CD4-positive, alpha-beta T cell treated with Interleukin-4 for 1 hour (primary cell): ENCODE data around the gene SLC35B2.

Experiments used
- DNase-seq, 2 donors: peaks; one replicate each; pipeline ENCODE4 v3.0.0-alpha.2; 2020 to 2022

The SLC35B2 gene

DNA sequence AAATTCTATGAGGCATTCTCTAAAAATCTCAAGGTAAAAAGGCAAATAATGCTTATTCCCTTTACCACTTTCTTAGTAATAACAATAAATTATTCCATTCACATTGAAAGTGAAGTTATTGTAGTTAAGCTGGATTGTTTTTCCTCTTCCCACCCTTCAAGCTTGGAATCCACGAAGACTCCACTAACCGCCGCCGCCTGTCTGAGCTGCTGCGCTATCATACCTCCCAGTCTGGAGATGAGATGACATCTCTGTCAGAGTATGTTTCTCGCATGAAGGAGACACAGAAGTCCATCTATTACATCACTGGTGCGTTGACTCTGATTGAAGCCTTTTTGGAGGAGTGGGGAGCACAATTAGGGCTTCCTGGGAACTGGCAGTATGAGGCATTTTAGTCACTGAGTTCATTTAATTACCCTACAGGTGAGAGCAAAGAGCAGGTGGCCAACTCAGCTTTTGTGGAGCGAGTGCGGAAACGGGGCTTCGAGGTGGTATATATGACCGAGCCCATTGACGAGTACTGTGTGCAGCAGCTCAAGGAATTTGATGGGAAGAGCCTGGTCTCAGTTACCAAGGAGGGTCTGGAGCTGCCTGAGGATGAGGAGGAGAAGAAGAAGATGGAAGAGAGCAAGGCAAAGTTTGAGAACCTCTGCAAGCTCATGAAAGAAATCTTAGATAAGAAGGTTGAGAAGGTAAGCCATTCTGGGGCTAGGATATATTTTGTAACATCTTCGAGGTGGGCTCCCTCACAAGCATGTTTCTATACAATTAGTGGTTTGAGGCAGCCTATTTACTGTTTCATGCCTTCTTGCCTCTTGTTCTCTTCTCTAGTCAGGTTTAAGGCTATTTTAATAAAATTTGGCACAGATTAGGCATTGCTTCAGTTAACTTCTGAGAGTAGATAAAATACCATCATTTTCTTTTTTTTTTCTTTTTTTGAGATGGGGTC, 5.5 kb downstream of the SLC35B2 start:
- DNase-seq, result no peak

- DNase-seq, result no peak
These were observed 6.6 kb downstream of the SLC35B2 start for GRCh38 chr6:44250718-44251123.

- DNase-seq, result no peak
These were observed 7.1 kb downstream of the SLC35B2 start for GRCh38 chr6:44250067-44250717.

GRCh38 chr6:44249082-44249748, 8.1 kb downstream of the SLC35B2 start:
- DNase-seq, result no peak

- DNase-seq, result no peak
These were observed 8.7 kb downstream of the SLC35B2 start for GRCh38 chr6:44248579-44248978.

DNA sequence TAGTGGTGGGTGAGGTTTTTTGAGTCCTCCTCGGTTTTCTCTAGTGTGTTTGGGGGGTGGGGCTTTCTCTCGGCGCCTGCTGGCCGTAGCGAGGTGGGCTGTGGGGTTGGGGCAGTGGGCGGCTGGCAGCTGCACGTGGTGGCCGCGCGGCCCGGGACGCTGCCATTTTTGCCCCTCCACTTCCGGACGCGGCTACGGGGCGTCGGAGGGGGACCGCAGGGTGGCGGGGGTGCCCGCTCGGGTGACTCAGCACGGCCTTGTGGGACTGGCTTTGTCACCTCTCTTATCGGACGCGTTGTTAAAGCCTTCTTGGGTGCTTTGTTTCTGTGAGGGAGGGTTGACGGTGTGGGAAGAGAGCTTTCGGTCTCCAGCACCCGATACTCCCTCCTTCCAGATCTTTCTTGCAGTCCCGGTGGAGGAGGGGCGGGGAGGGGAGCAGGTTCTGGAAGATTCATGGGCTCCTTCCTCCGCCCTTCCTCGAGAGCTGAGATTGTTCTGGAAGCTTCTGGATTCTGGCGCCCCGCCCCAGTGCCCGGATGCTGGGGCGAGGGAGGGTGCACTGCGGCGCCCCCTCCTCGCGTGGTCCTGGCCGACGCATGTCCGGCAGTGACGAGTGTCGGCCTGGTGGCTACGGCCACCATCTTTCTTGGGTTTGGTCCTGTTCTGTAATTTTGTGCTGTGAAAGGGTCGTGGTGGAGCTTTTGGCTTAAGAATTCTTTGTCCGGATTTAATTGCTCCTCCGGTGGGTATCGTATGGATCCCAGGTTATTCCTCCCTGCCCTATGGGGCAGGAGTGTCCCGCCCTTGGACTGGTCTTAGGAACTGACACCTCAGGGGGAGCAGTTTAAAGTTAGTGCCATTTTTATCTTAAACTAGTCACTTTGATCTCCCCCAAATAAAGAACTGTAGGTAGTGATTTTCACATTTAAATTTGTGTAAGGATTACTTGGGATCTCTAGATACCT, 9.7 kb downstream of the SLC35B2 start:
- peak; percentile 87 to 89 for DNase-seq

GRCh38 chr6:44246663-44247337, 10.5 kb downstream of the SLC35B2 start, which contains the start of gene HSP90AB1:
Gene HSP90AB1, plus strand, starts transcription at chr6:44247101. Its CDS starts 1,529 bp downstream, at chr6:44248630.
- DNase-seq, result peak; percentile 99

- peak; percentile 86 to 88 for DNase-seq
These were observed 11.2 kb downstream of the SLC35B2 start for GRCh38 chr6:44245912-44246662.

DNA sequence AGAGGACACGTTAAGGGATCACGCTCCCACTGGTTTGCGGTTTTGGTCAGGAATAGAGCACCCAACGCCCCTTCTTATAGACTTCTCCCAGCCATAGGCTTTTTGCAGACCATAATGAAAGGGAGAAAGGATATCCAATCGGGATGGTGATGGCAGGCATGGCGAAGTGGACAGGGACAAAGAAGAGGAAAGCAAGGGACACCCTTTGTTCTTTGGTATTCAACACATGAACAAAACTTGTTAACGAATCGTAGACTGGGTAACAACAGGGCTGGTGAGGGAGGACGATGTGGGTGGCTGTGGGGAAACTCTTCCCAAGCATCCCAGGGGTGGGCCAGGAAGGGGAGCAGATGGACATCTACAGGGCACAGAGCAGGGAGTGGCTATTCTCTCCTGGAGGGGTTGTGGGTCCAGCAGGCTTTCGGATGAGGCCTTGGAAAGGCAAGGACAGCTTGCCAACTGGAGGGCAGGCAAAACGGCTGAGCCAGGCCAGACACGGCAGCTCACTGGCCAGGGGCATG, 11.9 kb downstream of the SLC35B2 start:
- DNase-seq, result no peak

DNA sequence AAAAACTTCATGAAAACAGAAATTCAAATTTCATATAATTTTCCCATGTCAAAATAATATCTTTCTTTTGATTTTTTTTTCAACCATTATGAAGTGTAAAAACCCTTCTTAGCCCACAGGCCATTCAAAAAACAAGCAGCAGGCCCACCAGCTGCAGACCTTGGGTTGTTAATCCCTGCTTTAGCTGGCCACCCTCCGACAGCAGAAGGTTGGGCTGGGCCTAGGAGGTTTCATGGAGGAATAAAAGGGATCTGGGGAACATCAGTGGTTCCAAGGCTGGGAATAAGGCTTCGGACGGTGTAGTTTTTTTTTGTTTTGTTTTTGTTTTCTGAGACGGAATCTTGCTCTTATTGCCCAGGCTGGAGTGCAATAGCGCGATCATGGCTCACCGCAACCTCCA, 14.0 kb downstream of the SLC35B2 start:
- DNase-seq, result no peak

DNA sequence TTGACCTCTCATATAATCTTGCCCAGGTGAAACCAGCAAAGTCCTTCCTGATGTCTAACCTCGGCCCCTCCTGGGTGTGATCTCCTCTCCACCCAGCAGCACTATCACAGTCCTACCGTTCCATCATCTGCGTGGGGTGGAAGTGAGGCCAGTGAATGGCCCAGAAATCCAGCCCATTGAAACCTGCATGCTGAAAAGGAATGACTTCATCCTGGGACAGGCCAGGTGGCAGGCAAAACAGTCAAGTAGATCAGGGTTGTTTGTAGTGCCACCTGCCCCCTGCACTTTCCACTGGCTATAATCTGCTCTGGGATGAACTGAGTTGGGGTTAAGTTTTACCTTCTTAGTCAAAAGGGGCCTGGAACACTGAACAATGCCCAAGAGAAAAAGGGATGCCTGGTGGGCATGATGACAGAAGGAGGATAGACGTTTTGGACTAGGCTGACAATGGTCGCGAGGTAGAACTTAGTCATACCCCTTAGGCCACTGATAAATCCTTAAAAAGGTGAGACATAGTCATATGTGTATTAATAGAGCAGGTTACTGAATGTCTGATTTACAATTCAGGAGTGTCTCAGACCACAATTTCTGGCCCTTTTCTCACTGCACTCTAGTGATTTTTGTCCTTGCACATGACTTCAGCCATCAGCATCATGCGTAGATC, 18.5 kb downstream of the SLC35B2 start:
- DNase-seq, result no peak

DNA sequence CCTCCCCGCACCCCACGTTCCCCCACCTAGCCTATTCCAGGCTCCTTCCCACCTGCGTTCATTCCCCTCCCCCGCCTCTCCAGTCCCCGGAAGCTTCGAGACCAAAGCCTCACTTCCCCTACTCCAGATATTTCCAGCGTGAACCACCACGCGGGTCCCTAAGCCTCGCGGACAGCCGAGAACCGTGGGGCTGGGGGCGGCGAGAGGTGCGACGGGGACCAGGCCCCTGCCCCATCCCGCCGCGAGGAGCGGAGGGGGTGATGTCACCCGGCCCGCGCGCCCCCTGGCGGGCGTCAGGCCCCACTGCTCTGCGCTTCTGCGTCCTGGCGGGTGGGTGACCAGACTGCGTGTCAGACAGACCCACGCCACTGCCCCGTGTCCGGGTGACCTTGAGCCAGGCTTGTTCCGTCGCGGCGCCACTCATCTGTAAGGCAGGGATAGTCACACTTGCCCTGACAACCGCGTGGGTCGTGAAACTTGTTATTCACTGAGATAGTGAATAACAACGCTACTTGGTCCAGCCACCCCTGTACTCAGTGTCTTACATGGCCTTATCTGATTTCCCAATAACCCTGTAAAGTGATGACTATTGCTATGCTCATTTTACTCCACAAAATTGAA, 19.4 kb downstream of the SLC35B2 start:
- DNase-seq, result peak; percentile 80 to 82

DNA sequence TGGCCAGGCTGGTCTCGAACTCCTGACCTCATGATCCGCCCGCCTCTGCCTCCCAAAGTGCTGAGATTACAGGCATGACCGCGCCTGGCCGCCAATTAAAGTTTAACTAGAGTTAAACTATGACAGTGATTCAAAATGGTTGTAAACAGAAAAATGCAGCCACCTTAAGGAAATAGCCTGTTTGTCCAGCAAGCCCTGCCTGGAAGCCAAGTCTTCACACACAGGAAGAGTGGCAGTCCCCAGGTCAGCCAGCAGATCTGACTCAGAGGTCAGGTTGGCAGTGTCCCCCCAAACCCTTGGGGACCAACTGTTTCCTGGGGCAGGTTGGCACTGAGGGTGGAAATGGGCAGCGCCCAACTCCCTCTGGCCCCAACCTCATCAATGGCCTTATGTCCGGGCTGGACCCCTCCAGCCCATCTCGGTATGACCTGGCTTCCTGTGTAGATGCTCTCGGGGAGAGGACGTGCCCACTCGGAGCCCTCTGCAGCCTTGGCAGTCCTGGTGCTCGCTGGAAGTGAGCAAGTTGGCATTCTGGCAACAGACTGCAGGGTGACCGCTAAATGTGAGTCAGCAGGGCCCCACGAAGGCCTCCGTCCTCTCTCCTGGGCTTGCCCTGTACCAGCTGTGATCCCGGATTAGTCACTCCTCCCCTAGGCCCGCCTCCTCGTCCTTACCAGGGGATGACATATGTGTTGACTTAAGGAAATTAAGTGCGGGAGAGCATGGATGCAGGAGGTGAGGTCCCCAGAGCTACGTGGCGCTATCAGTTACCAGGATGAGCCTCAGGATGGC, 20.1 kb downstream of the SLC35B2 start:
- peak; percentile 83 to 86 for DNase-seq

DNA sequence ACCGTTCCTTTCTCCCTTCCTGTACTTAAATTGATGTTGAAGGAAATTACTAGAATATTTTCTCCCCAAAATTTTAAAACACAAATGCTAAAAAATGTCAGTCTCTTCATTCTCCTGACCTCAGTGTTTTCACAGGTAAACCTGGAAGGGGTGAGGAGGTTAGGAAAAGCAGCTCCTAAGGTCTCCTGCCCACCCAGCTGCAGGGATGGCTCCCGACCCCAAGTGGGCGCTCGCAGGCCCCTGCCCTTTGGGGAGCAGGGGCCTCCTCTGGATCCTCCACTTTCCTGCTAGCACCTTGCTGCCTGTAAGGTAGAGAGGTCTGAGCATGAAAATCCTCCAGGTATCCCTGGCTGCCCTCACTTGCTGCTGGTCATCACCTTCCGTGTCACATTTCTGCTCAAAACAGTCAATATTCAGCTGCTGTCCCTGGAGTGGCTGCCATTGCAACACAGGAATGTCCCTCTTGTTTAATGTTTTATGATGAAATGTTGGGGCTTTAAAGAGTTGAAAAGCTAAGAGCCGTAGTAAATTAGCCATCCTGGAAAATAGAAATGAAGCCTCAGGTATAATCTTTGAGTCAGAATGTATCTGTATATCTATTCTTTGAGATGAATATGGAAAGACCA, 21.3 kb downstream of the SLC35B2 start:
- DNase-seq, result no peak

GRCh38 chr6:44235269-44235668, 22.1 kb downstream of the SLC35B2 start:
- no peak for DNase-seq

GRCh38 chr6:44234101-44235025, 23.0 kb downstream of the SLC35B2 start:
- no peak for DNase-seq

DNA sequence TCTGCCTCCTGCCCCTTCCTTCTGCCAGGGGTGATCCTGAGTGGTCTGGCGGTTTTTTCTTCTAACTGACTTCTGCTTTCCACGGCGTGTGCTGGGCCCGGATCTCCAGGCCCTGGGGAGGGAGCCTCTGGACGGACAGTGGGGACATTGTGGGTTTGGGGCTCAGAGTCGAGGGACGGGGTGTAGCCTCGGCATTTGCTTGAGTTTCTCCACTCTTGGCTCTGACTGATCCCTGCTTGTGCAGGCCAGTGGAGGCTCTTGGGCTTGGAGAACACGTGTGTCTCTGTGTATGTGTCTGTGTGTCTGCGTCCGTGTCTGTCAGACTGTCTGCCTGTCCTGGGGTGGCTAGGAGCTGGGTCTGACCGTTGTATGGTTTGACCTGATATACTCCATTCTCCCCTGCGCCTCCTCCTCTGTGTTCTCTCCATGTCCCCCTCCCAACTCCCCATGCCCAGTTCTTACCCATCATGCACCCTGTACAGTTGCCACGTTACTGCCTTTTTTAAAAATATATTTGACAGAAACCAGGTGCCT, 23.7 kb downstream of the SLC35B2 start:
- no peak for DNase-seq
